ENCODE data around the gene PKP3. TPM values are rescaled to one million over a fixed set of nuclear protein-coding genes. Genes with fewer than 3 reads are reported as not detected.

PKP3 gene
- total RNA-seq, 5 donors from 2014 or later (not counting 1 experiment from before 2014, with no cell fraction given) = 0.32 to 0.85 (median 0.47) TPM; not detected in 1

DNA sequence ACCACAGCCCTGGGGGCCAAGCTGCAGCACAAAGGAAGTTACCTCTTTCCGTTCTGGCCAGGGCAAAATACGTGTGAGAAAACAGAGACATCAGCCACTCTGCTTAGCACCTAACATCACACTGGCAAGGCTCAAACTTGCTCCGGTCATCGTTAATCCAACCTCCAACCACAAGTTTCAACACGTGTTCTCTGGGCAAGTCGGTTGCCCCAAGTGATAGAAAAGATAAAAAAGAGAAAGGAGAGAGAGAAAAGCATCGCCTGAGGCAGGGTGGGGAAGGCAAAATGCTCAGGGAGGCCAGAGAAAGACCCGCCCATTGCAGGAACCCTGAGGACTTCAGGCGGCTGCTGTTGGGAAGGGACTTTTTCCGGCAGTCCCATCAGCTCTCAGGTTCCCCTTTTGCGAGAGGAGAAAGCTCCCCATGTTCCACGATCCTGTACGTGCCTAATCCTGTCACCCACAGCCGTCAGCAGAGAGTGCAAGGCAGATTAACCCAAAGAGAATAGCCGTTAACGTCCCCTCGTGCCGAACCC, 43.2 kb upstream of the PKP3 start:
- H3K4me3 Mint-ChIP-seq = peak overlapping the region in 2 of 3 donors; percentile 1 to 44
- Histone ChIP-seq H3K4me3 (ENCODE audit: control insufficient read depth in 1 of 2, extremely low read depth in 1 of 2, low read length in 1 of 2) (no peak overlapping the region), H3K4me1 (ENCODE audit: control insufficient read depth in 1 of 2, extremely low read depth in 1 of 2, insufficient read depth in 2 of 2, low read length in 2 of 2) (peaks cover 15 to 47% of the 10 kb centered on the region in 2 experiments), H3K27ac (ENCODE audit: low read length) (peak overlapping the region; percentile 23), H3K27me3 (replicated peaks in 1 of 2; ENCODE audit: control insufficient read depth in 2 of 2, extremely low read depth in 1 of 2, insufficient read depth in 2 of 2, low read length in 1 of 2) (no peaks in the 10 kb centered on the region), H3K9me3 (no peaks in the 10 kb centered on the region), H3K36me3 (ENCODE audit: control insufficient read depth in 2 of 2, extremely low read depth in 1 of 2, insufficient read depth in 1 of 2, low read length in 1 of 2) (no peaks in the 10 kb centered on the region)
- WGBS (ENCODE audit: insufficient coverage) = 70% methylated on average over 13 of the region's 18 CpGs
- no peak for DNase-seq
- no peaks in the 10 kb centered on the region for H3K9me3 Mint-ChIP-seq
- ChIA-PET CTCF (no interaction called here), POLR2A (no interaction called here)
- ATAC-seq (replicated peaks in 1 of 4) = no peak
- H3K27me3 Mint-ChIP-seq = no peaks in the 10 kb centered on the region
- peaks cover 47 to 49% (median 49%) of the 10 kb centered on the region in 3 donors for H3K4me1 Mint-ChIP-seq
- H3K27ac Mint-ChIP-seq = peak overlapping the region; percentile 53 to 70
- H3K36me3 Mint-ChIP-seq = no peaks in the 10 kb centered on the region

DNA sequence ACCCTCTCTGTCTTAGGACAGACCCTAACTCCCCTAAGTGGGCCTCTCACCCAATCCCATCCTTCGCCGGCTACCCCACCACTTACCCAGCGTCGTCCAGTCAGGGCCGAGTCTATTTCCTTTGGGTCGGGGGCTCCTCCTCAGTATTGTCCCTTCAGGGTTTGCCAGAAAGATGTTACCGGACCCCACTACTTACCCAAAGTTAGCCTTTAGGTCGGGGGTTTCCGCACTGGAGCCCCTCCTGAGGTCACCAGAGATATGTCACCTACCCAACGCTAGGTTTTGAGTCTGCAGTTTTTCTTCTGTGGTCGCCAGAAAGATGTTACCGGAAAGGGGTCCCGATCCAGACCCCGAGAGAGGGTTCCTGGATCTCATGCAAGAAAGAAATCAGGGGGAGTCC, 42.6 kb upstream of the PKP3 start:
- no peaks in the 10 kb centered on the region for H3K9me3 ChIP-seq
- no peak overlapping the region for H3K4me3 ChIP-seq (ENCODE audit: control insufficient read depth in 1 of 2, extremely low read depth in 1 of 2, low read length in 1 of 2)
- ChIA-PET POLR2A (no interaction called here), CTCF (no interaction called here)
- ATAC-seq (replicated peaks in 1 of 4) (no peak), DNase-seq (no peak)
- peaks cover 15 to 54% of the 10 kb centered on the region in 2 experiments for H3K4me1 ChIP-seq (ENCODE audit: control insufficient read depth in 1 of 2, extremely low read depth in 1 of 2, insufficient read depth in 2 of 2, low read length in 2 of 2)
- H3K4me1 Mint-ChIP-seq = peaks cover 47 to 49% (median 49%) of the 10 kb centered on the region in 3 donors
- peak overlapping the region; percentile 23 for H3K27ac ChIP-seq (ENCODE audit: low read length)
- no peaks in the 10 kb centered on the region for H3K9me3 Mint-ChIP-seq
- no peaks in the 10 kb centered on the region for H3K27me3 ChIP-seq (replicated peaks in 1 of 2; ENCODE audit: control insufficient read depth in 2 of 2, extremely low read depth in 1 of 2, insufficient read depth in 2 of 2, low read length in 1 of 2)
- peak overlapping the region in 1 of 2 donors; percentile 43 for H3K27ac Mint-ChIP-seq
- H3K36me3 Mint-ChIP-seq = no peaks in the 10 kb centered on the region
- 96% methylated on average over 14 of the region's 14 CpGs for WGBS (ENCODE audit: insufficient coverage)
- no peaks in the 10 kb centered on the region for H3K36me3 ChIP-seq (ENCODE audit: control insufficient read depth in 2 of 2, extremely low read depth in 1 of 2, insufficient read depth in 1 of 2, low read length in 1 of 2)
- H3K27me3 Mint-ChIP-seq = no peaks in the 10 kb centered on the region
- no peak overlapping the region for H3K4me3 Mint-ChIP-seq

DNA sequence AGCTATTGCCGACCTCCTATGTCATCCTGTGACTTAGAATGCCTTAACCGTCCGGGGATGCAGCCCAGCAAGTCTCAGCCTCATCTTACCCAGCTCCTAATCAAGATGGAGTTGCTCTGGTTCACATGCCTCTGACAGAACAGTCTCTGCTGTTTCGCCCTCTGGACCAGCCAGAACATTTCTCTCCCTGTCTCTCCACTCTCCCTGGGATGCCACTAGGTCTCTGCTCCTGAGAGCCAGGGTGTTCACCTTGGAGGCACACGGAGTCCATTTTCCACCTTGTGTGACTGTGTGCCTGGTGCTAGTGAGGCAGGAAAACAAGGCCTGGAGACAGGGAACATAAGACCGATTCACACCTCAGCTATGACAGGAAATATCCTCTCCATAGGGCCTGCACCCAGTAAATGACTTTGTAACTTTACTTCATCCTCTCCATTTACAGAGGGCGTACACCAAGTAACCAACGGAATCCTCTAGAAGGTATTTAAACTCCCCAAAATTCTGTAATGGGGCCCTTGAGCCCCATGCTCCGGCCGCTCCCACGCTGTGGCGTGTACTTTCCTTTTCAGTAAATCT, 41.5 kb upstream of the PKP3 start:
- Histone ChIP-seq H3K4me3 (ENCODE audit: control insufficient read depth in 1 of 2, extremely low read depth in 1 of 2, low read length in 1 of 2) (no peak overlapping the region), H3K9me3 (no peaks in the 10 kb centered on the region), H3K4me1 (ENCODE audit: control insufficient read depth in 1 of 2, extremely low read depth in 1 of 2, insufficient read depth in 2 of 2, low read length in 2 of 2) (peaks cover 15 to 57% of the 10 kb centered on the region in 2 experiments), H3K27ac (ENCODE audit: low read length) (no peak overlapping the region), H3K36me3 (ENCODE audit: control insufficient read depth in 2 of 2, extremely low read depth in 1 of 2, insufficient read depth in 1 of 2, low read length in 1 of 2) (no peaks in the 10 kb centered on the region), H3K27me3 (replicated peaks in 1 of 2; ENCODE audit: control insufficient read depth in 2 of 2, extremely low read depth in 1 of 2, insufficient read depth in 2 of 2, low read length in 1 of 2) (no peaks in the 10 kb centered on the region)
- H3K9me3 Mint-ChIP-seq = no peaks in the 10 kb centered on the region
- ATAC-seq (replicated peaks in 1 of 4) = no peak
- WGBS (ENCODE audit: insufficient coverage) = 91% methylated on average over 6 of the region's 12 CpGs
- H3K4me1 Mint-ChIP-seq = peaks cover 47 to 49% (median 49%) of the 10 kb centered on the region in 3 donors
- CTCF ChIA-PET = no interaction called here
- H3K36me3 Mint-ChIP-seq = no peaks in the 10 kb centered on the region
- H3K4me3 Mint-ChIP-seq = peak overlapping the region in 1 of 3 donors; percentile 39
- no peaks in the 10 kb centered on the region for H3K27me3 Mint-ChIP-seq
- H3K27ac Mint-ChIP-seq = peak overlapping the region; percentile 77 to 85
- no peak for DNase-seq
- POLR2A ChIA-PET = no interaction called here

DNA sequence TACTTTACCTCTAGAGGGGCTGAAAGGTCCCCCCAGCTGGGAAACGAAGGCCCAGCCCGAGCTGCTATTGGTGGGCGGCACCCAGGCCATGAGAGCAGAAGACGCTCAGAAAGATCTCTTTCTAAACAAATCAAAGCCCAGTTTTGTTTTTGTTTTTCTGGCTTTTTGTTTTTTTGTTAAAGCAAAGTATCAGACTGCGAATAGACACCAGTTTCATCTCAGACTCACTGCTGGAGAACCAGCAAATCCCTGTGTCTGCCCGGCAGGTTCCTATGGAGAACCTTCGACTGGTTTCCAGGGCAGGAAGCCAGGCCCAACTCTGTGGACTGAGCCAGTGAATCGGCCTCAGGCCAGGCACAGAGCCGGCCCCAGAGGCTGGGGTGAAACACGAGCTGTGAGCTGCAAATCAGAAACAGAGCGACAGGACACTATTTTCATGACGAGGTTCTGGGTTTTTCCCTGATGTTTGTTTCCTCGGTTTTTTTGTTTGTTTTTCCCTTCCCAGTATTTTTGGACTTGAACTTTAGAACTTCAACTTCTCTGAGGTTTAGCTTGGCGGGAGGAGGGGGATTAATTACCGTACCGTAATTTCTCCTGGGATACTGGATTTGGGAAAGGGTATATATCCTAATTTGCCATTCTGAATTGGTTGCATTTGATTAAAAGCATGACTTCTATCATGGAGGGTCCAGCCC, 40.7 kb upstream of the PKP3 start:
- no peak for DNase-seq
- Histone ChIP-seq H3K9me3 (no peaks in the 10 kb centered on the region), H3K4me3 (ENCODE audit: control insufficient read depth in 1 of 2, extremely low read depth in 1 of 2, low read length in 1 of 2) (no peak overlapping the region), H3K4me1 (ENCODE audit: control insufficient read depth in 1 of 2, extremely low read depth in 1 of 2, insufficient read depth in 2 of 2, low read length in 2 of 2) (peaks cover 15 to 57% of the 10 kb centered on the region in 2 experiments), H3K27ac (ENCODE audit: low read length) (no peak overlapping the region), H3K27me3 (replicated peaks in 1 of 2; ENCODE audit: control insufficient read depth in 2 of 2, extremely low read depth in 1 of 2, insufficient read depth in 2 of 2, low read length in 1 of 2) (no peaks in the 10 kb centered on the region), H3K36me3 (ENCODE audit: control insufficient read depth in 2 of 2, extremely low read depth in 1 of 2, insufficient read depth in 1 of 2, low read length in 1 of 2) (no peaks in the 10 kb centered on the region)
- H3K27ac Mint-ChIP-seq = peak overlapping the region; percentile 77 to 85
- ChIA-PET POLR2A (no interaction called here), CTCF (interaction anchor here in 1 of 2 donors (0.9 kb wide), 1 partner anchor 36 kb away, joined by 3 read pairs; no protein-coding TSS in a partner anchor)
- no peaks in the 10 kb centered on the region for H3K27me3 Mint-ChIP-seq
- H3K9me3 Mint-ChIP-seq = no peaks in the 10 kb centered on the region
- H3K4me1 Mint-ChIP-seq = peaks cover 47 to 49% (median 49%) of the 10 kb centered on the region in 3 donors
- 83% methylated on average over 10 of the region's 16 CpGs for WGBS (ENCODE audit: insufficient coverage)
- no peaks in the 10 kb centered on the region for H3K36me3 Mint-ChIP-seq
- H3K4me3 Mint-ChIP-seq = peak overlapping the region in 1 of 3 donors; percentile 39
- ATAC-seq (replicated peaks in 1 of 4) = no peak

DNA sequence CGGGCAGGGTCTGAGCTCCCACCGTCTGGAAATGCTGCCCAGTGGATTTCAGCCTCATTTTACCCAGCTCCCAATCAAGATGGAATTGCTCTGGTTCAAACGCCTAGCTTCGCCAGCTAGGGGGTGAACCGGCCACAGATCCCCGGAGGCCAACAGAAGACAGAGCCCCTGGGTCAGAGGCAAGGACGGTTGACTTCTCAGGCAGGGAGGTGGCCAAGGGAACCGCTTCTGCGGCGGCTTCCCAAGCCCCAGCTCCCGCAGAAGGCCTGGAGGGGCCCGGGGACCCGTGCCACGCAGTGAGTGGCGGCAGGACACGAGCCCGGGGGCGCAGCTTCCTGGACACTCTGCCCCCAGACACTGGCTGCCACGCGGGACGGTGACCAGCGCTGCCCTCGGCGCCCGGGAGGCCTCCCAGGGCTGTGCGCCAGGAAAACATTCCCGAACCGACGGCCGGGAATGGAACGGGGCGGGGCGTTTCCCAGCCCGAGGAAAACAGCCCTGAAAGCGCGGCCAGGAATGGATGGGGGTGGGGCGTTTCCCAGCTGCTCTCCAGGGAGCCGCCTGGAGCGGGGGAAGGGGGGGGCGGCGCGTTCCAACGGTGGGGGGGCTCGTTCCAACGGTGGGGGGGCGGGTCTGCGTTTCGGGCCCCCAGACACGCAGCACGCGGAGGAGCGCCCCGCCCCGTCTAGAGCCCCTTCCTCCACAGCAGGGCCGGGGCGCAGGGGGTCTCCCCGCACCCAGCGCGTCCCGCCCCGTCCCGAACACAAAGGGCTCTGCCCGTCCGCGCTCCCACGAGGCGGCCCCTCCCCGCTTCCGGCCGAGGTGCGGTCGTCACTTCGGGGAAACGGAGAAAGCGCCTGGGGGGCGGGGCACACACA, 38.2 kb upstream of the PKP3 start:
- H3K36me3 ChIP-seq (ENCODE audit: control insufficient read depth in 2 of 2, extremely low read depth in 1 of 2, insufficient read depth in 1 of 2, low read length in 1 of 2) = no peaks in the 10 kb centered on the region
- H3K4me1 ChIP-seq (ENCODE audit: control insufficient read depth in 1 of 2, extremely low read depth in 1 of 2, insufficient read depth in 2 of 2, low read length in 2 of 2) = peaks cover 12 to 64% of the 10 kb centered on the region in 2 experiments
- no peaks in the 10 kb centered on the region for H3K27me3 ChIP-seq (replicated peaks in 1 of 2; ENCODE audit: control insufficient read depth in 2 of 2, extremely low read depth in 1 of 2, insufficient read depth in 2 of 2, low read length in 1 of 2)
- peak; percentile 53 to 93 (median 87) for DNase-seq
- H3K27ac ChIP-seq (ENCODE audit: low read length) = peak overlapping the region; percentile 95
- POLR2A ChIA-PET = interaction anchor here (0.5 to 1.6 kb wide), 6 partner anchors 33 to 99 kb away, joined by 3 to 10 read pairs (median 4); partner anchors contain the start of gene IFITM5 (in 1 of the 2)
- H3K27ac Mint-ChIP-seq = peak overlapping the region; percentile 92 to 96
- peak overlapping the region; percentile 55 to 71 for H3K4me3 ChIP-seq (ENCODE audit: control insufficient read depth in 1 of 2, extremely low read depth in 1 of 2, low read length in 1 of 2)
- H3K27me3 Mint-ChIP-seq = no peaks in the 10 kb centered on the region
- H3K36me3 Mint-ChIP-seq = no peaks in the 10 kb centered on the region
- H3K4me1 Mint-ChIP-seq = peaks cover 43 to 46% (median 46%) of the 10 kb centered on the region in 3 donors
- CTCF ChIA-PET = interaction anchor here (0.5 to 1.6 kb wide), 10 partner anchors 10 to 371 kb away, joined by 3 to 11 read pairs (median 5); no protein-coding TSS in a partner anchor
- peak overlapping the region in 2 of 3 donors; percentile 75 to 79 for H3K4me3 Mint-ChIP-seq
- no peaks in the 10 kb centered on the region for H3K9me3 ChIP-seq
- no peaks in the 10 kb centered on the region for H3K9me3 Mint-ChIP-seq
- ATAC-seq (replicated peaks in 1 of 4) = peak; percentile 67 to 82 (median 68)
- 3% methylated on average over 53 of the region's 76 CpGs for WGBS (ENCODE audit: insufficient coverage)

DNA sequence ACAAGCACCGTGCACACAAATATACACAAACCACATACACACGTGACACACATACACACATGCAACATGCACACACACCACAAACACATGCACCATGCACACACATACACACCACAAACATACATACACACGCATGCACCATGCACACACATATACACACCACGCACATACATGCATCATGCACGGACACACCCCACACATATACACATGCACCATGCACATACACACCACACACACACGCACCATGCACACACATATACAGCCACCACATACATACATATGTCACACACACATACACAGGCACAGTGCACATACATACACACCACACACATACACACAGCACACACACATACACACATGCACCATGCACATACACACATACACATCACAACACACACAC, 37.4 kb upstream of the PKP3 start:
- Histone ChIP-seq H3K27ac (ENCODE audit: low read length) (no peak overlapping the region), H3K4me3 (ENCODE audit: control insufficient read depth in 1 of 2, extremely low read depth in 1 of 2, low read length in 1 of 2) (no peak overlapping the region), H3K27me3 (replicated peaks in 1 of 2; ENCODE audit: control insufficient read depth in 2 of 2, extremely low read depth in 1 of 2, insufficient read depth in 2 of 2, low read length in 1 of 2) (no peaks in the 10 kb centered on the region), H3K4me1 (ENCODE audit: control insufficient read depth in 1 of 2, extremely low read depth in 1 of 2, insufficient read depth in 2 of 2, low read length in 2 of 2) (peaks cover 8 to 56% of the 10 kb centered on the region in 2 experiments), H3K36me3 (ENCODE audit: control insufficient read depth in 2 of 2, extremely low read depth in 1 of 2, insufficient read depth in 1 of 2, low read length in 1 of 2) (no peaks in the 10 kb centered on the region), H3K9me3 (no peaks in the 10 kb centered on the region)
- DNase-seq = no peak
- WGBS (ENCODE audit: insufficient coverage) = 93% methylated on average over 6 of the region's 6 CpGs
- ChIA-PET CTCF (no interaction called here), POLR2A (no interaction called here)
- Mint-ChIP-seq H3K4me1 (peaks cover 35 to 38% (median 38%) of the 10 kb centered on the region in 3 donors), H3K9me3 (no peaks in the 10 kb centered on the region), H3K36me3 (no peaks in the 10 kb centered on the region), H3K4me3 (no peak overlapping the region), H3K27me3 (peaks cover 0 to 2% of the 10 kb centered on the region in 2 donors), H3K27ac (no peak overlapping the region)
- no peak for ATAC-seq (replicated peaks in 1 of 4)
